HG03378 (cell line): ENCODE measurements around the gene INO80D.
A peak's percentile ranks its signal among the peaks of the same experiment; 100 is the strongest.

Experiments
- ATAC-seq: cut with Tn5 transposase; IDR thresholded peaks from one replicate; pipeline ENCODE4 v1.9.1; 2021; ENCODE audit warnings: mild to moderate bottlenecking, moderate library complexity; ENCODE audit not compliant: unreplicated experiment

The INO80D gene

GRCh38 chr2:205948496-205948837 lies 137.5 kb downstream of the INO80D start:
- ATAC-seq: no peak

- ATAC-seq: peak; percentile 85
These were observed 138.1 kb downstream of the INO80D start for GRCh38 chr2:205947621-205948495.

- no peak for ATAC-seq
These were observed 139.7 kb downstream of the INO80D start for GRCh38 chr2:205946226-205946625.
